HL-60/S4 treated with retinoic acid at 250 ng/mL for 4 days and 3 days (cell line): ENCODE measurements around the gene POLR2B.
"Not testable (repeated sequence)": the region's sequence is repeated elsewhere in the genome, so short reads cannot be mapped to it uniquely, and the experiment has no call there.

ENCODE experiments used
- in situ Hi-C: fragments of 300-500 bp; cut with MboI; formaldehyde crosslinking; loops from 2 replicates; pipeline ENCODE4 v1.7.0; 2022; ENCODE audit warnings: low sequenced_read_pairs

POLR2B gene

DNA sequence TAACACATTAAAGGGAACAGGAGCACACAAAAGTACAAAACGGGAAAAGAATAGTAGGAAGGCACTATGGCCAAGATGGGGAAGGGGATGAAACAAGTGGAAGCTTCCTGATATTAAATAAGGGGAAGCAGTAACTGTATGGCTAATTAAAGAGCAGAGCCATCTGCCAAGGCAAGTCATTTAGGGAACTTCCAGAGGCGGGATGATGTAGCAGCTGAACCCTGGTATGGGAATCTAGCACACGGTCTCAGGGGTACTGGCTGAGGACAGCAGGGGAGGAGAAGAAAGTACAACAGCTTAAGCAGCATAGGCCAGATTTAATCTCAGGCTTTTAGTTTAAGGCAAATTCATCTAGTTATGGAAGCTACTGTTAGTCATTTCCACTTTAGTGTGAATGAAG, 72.4 kb downstream of the POLR2B start:
- in situ Hi-C loops, result no loop called here

DNA sequence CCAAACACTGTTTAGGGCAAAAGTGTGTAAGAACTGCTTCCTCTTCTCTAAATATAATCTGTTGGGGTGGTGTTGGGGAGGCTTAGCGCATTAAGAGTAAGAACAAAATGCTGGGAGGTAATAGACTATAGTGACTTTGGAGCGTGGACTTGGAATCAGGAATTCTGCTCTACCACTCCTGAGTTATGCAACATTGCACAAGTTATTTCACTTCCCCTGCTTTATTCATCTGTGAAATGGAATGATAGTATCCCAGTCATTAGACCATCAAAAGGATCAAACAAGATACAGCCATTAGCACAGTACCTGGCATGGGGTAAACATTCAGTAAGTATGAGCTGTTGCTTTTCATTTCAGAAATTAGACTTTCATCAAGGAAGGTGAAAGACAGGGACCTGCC, 72.8 kb downstream of the POLR2B start:
- in situ Hi-C loops, result no loop called here

DNA sequence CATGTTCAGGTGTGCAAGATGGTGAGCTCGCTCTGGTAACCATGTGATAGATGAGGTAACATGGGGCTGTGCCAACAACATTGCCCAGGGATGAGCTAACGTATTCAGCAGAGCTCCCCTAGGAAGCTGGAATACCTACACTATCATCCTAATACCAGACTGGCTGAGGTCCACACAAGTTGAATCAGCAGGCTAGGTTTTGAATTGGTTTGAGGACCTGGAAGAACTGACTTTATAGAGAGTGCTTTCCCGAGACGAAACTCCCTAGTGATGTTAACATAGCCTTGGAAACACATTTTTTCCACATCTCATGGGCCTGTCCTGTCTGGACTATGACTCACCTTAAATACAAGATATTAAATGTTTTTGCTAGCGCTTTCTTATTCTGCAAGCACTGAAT, 74.8 kb downstream of the POLR2B start:
- in situ Hi-C loops, result no loop called here

DNA sequence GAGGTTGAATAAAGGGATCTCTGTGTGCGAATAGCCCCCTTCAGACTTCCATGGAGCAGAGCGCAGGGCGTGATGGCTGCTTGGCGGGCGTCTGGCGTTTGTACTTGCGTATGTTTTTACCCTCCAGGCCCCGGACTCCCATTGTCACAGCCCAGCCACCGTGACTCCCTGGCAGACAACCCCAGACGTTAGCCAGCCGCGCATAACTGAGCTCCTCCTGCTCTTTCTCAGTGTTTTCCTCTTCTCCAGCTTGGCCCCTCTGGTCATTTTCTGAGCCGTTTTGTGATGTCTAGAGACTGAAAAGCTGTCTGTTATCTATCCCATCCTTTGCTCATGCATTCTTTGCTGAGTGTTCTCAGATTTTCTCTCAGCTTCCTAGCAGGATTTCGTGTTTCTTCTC, 77.2 kb downstream of the POLR2B start:
- in situ Hi-C loops, result no loop called here

DNA sequence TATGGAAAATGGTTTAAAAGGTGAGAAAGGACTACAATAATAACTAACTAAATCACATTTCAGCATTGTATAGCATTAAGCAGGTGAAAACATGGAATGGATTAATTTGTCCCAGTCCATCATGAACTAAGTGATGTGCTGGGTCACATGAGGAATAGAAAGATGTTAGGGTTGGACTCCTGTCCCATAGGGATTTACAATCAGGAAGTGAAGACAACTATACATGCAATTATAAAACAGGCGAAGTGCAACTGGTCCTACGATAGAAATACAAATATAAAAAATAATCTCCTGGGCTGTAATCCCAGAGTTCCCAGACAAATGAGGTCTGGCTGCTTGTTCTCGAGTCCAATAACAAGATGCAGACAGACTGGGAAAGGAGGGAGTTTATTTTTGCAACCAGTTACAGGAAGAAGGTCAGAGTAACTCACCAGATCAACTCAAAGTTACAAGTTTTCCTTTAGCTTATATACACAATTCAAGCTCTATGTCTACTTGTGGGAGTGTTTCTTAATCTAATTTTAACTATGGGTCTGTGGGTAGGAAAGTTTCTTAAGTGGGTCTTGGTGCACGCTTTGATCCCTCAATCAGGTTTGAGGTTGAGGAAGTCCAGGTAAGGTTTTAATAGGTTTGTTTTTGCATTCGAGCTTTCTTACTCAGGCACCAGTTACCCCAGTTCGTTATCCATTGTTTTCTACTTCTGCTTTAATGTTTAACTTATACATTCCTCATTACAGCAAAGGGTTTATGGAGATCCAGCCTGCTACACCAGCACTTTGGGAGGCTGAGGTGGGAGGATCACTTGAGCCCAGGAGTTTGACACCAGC, 81.4 kb downstream of the POLR2B start:
- in situ Hi-C loops, result no loop called here

DNA sequence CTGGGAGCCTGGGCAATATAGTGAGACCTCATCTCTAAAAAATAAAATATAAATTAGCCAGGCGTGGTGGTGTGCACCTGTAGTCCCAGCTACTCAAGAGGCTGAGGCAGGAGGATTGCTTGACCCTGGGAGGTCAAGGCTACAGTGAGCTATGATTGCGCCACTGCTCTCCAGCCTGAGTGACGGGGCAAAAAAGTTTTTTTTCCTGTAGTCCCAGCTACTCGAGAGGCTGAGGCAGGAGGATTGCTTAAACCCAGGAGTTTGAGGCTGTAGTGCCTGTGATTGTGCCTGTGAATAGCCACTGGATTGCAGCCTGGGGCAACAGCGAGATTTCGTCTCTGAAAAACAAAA, 82.0 kb downstream of the POLR2B start:
- in situ Hi-C loops, result not testable (repeated sequence)

DNA sequence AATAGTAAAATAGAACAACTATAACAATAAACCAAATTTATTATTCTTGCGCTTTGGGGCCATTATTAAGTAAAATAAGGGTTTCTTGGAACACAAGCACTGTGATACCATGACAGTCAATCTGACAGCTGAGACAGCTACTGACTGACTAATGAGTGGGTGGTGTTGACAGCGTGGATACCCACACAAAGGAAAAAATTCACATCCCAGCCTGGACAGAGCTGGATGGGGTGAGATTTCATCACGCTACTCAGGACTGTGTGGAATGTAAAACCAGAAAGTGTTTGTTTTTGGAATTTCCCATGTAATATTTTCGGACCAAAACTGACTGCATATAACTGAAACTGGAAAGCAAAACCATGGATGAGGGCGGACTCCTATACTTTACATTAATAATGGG, 82.7 kb downstream of the POLR2B start:
- in situ Hi-C loops, result no loop called here

DNA sequence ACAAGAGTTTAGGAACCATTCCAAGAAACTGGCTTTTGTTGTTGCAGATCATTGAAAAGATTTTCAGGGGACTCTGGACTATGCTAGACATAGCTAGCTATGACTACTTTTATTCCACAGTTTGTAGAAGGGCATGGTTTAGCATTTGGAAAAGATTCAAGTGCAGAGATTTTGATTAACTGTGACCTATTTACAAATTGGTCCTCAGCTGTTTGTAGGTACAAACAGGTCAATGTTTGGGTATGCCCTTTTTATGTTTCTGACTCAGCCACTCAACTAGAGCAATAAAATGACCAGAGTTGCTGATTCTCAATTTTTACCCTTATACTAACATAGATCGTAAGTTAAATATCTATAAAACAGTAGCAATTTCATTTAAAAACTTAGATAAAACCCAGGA, 84.8 kb downstream of the POLR2B start:
- in situ Hi-C loops, result no loop called here

DNA sequence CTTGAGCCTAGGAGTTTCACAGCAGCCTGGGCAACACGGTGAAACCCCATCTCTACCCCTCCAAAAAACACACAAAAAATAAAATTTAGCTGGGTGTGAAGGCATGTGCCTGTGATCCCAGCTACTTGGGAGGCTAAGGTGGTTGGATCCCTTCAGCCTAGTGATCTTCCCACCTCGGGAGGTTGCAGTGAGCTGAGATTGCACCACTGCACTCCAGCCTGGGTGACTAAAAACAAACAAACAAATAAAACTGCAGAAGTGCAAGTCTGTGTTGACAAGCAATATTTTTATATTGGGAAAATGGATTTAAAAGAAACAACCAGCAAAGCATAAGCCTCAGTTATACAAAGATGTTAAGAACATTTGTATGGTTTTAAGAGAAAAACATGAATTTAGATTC, 85.4 kb downstream of the POLR2B start:
- in situ Hi-C loops, result no loop called here

DNA sequence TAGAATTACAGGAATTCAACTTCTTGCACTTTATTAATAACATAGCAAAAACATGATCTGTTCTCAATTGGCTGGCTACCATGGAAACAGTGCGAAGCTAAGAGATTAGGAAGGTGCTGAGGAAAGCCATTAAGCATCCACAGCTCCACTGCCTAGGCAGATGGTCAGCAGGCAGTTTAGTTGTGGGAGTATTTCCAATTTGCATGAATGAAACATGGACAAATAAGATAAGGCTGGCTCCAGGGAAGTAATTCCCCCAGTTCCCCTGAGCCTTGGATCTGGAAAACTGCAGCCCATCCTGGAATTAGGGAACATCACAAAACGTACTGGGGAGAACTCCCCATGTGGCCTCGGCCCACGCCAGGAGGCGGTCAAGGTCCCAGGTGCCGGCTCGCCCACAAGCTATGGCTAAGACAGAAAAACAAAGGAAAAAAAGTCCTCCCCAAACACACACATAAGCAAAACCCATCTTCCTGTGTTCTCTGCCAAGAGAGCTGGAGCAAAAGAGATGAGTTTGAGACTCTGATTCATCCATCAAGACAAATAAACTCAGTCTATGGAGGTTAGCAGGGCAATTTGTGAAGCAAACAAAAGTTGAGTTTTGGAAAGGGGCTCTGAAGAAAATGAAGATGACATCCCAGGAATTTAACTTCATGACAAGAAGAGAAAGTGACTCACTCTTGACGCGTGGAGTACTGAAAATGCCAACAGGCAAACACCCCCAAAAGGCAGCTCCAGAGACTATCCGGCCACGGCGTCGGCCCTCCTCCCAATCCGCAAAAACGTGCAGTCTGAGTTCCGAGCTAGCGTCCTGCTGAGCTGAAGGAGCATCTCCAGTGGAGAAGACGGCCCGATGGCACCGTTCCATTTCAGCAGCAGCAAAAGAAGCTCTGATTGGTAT, 86.4 kb downstream of the POLR2B start:
- in situ Hi-C loops, result no loop called here

DNA sequence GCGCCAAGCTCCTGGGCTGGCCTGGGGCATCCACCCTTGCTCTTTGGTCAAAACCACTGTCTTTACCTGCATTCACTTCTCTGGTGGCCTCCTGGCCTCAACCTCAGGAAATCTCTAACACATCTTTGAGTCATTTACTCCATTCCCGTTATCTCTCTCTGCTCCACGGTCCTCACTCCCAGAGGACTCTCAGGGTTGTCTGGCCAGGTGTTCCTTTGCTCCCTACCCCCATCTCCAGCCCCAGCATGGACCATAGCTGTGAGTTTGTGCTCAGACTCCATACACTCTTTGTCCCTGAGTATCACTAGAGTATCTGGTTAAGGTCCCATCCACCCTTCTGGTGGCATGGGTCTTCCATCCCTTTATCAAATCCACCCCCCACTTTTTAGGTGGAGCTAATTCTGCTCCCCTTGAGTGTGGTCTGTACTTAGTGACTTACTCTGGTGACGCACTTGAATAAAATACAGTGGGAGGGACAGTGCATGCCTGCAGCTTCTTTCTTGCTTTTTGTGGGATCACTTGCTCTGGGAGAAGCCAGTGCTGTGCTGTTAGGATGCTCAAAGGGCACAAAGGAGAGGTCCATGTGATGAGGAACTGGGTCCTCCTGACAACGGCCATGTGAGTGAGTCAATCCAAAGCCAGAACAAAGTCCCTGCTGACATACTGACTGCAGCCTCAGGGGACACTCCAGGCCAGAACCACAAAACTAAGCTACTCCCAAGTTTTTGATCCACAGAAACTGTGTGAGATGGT, 87.2 kb downstream of the POLR2B start:
- in situ Hi-C loops, result no loop called here

DNA sequence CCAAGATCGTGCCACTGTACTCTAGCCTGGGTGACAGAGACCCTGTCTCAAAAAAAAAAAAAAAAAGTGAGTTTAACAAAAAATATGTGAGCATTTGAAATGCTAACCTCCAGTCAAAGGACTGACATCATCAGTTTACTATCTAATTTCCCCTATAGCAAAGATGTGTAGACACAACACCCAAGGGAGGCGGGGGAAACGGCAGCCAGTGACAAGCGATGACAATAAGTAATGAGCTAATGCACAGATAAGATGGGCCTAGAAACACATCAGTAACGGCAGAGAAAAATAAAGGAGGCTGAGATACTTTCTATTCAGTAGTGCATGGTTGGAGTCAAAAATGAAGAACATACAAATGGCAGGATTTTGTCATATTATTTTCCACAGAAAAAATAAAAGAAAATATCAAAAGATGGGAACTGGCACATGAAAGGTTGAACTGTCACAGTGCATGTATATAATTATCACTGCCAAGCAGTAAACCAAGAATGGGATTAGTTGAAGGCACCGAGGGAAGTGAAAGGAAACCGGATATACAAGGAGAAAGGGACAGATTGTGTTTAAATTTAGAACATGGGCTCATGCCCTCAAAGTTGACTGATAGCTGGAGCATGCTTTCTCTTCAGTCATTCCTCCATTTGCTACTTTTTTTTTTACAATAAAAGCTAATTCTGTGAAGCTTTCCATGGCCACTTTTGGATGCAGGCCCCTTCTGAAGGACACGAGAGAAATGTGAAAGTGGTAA, 89.7 kb downstream of the POLR2B start:
- in situ Hi-C loops, result no loop called here

DNA sequence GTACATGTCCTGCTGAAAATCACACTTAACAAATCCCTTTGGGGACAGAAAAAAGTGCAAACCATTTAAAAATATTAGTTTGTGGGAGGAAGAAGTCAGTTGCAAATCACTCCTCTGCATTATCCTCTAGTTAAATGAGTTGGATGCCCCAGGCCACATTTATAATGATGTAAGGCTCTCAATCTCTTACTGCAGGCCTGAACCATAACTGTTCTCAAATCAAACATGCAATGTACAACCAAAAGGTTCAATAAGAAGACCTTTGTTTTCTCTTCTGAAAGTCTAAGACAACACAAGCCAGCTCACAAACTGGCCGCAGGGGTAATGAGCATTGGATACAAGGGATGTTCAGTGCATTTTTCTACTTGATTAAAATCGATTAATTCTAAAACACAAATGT, 91.8 kb downstream of the POLR2B start:
- in situ Hi-C loops, result no loop called here

DNA sequence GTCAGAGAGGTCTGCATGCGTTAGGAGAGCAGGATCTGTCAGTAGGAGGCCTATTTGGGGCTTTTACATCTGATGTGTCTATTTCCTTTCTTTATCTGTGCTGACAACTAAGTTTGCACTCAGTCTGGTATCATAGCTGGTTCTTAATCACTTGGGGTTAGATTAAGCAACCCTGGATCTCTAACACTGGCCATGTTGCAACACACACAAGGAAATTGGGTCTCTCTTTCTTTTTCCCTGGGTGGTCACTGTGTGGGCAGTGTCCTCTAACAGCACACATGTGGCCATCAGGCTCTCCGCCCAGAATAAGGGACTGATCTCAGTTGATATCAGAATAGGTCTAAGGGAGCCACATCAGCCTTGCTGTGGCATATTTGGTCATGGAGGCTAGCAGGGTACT, 92.6 kb downstream of the POLR2B start:
- in situ Hi-C loops, result no loop called here

DNA sequence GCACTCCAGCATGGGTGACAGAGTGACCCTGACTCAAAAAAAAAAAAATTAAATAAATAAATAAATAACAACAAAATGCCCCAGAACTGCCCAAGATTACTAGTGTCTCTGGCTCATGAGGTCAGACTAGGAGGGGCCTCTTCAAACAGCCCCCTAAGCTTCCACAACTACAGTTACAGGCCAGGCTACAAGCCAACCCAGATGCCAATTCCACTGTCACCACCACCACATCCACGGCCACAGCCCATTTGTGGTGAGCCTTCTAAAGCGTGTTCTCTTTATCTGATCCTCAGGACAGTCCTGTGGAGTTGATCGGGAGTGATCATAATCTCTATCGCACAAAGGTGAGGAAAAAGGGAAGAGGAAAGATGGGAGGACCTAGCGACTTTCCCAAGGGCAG, 94.9 kb downstream of the POLR2B start:
- in situ Hi-C loops, result no loop called here

DNA sequence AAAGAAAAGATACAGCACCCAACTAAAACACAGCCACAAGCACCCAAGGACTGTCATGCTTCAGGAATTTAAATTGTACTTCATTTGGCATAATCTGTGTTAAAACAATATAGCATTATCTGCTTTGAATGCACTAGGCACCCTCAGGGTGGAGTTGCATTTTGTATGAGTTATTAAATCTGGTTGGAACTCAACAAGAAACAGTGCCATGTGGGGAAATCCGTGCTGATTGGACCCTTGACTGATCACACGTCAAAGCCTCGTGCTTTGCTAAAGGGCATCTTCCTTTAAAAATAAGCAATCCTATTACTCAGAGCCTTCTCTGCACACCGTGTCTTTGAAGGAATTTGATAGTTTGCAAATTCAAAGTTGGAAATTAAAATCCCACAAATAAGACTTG, 96.0 kb downstream of the POLR2B start:
- in situ Hi-C loops, result no loop called here

DNA sequence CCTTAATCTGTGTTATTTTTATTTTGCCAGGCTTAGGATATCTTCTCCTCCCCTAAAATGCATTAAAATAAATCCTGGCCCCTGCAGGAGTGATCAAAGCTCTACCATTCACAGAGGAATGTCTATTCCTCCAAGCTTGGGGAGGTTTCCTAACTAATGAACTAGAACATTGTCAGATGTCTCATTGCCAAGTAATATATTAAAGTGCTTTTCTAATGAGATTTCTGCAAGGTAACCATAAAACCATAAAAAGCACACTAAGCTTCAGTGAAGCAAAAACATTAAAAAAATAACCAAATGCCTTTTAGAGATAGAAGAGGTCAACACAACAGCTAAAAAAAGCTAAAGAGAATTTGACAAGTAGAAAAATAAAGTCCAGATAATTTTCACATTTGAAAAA, 96.7 kb downstream of the POLR2B start:
- in situ Hi-C loops, result no loop called here

DNA sequence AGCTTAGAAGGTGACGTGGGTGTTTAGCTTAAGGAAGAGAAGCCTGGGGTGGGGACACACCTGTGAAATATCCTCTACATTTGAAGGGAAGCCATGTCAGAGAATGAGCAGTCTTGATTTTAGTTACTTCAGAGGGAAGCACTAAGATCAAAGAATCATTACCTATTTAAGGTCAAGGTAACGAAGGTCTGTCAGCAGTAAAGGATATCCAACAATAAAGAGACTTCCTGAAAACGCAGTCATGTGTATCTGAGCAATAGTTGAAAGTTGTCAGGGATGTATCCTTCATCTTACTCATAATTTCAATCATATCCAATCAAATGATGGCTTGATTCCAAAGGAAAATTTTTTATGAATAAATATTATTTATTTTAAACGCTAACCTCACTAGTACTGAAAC, 98.0 kb downstream of the POLR2B start:
- in situ Hi-C loops, result no loop called here

DNA sequence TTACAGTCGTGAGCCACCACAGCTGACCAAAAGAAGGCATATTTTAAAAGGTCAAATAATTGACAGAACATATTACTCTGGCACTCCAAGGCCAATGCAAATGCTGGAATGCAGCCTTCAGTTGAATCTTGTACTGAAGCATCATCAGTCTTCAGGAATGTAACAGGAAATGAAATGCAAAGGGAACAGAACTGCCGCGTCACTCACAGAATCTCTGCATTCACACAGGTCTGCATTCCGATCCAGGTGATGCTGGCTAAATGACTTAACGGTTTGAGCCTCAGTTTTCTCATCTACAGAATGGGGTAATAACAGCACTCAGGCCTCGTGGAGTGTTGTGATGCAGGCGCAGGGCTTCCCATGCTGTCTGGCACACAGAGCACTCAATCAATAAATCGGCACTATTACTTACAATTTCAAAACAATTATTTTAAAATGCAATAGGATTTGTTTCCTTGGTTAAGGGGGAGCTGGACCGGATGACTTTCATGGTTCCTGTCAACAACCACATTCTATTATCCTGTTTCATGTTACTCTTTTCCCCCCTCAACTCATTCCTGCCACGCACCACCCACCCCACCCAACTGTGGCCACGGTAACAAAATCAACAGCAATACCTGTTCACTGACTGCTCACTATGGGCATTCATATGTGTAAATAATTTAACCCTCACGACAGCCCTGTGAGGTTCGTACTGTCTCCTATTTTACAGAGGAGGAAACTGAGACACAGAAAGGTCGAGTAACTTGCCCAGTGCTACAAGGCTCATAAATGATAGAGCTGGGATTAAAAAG, 99.1 kb downstream of the POLR2B start:
- in situ Hi-C loops, result no loop called here
